Measurements from ENCODE around the gene SREBF1. TPM values are rescaled to one million over a fixed set of nuclear protein-coding genes. Genes with fewer than 3 reads are reported as not detected.

Gene SREBF1
- polyA plus RNA-seq, 1 of the 3 experiments (the other 2 are of a cell fraction), result 20.4 TPM

- Histone ChIP-seq H2AFZ (ENCODE audit: low read depth) (no peak overlapping the region), H3K9me3 (no peaks in the 10 kb centered on the region), H3K36me3 (replicated peaks in 1 of 2; ENCODE audit: control insufficient read depth in 1 of 2, insufficient read depth in 2 of 2, low read length in 1 of 2) (peaks cover 0 to 26% of the 10 kb centered on the region in 2 experiments), H4K20me1 (ENCODE audit: insufficient read depth) (no peaks in the 10 kb centered on the region), H3K9me2 (no peaks in the 10 kb centered on the region), H3K79me2 (ENCODE audit: insufficient read depth) (no peaks in the 10 kb centered on the region), H3K4me1 (ENCODE audit: control insufficient read depth in 1 of 2, insufficient read depth in 2 of 2, low read depth in 1 of 2, low read length in 1 of 2) (peaks cover 9 to 94% of the 10 kb centered on the region in 2 experiments; a peak in 3 of 4 replicates), H3K9ac (no peak overlapping the region), H3F3A (replicated peaks; ENCODE audit: insufficient read depth) (peaks cover 7% of the 10 kb centered on the region), H3K27me3 (ENCODE audit: insufficient read depth) (no peaks in the 10 kb centered on the region), H3K27ac (ENCODE audit: low read depth in 2 of 2, low read length in 1 of 2) (peak overlapping the region in 1 of 2 experiments; percentile 76; a peak in 2 of 4 replicates), H3K4me3 (ENCODE audit: low read depth in 2 of 2, low read length in 1 of 2) (no peak overlapping the region), H3K4me2 (no peak overlapping the region)
- ChIA-PET POLR2A (interaction anchor here (0.8 kb wide), 1 partner anchor 13 kb away, joined by 3 read pairs; no protein-coding TSS in a partner anchor), CTCF (interaction anchor here (1.0 to 8.1 kb wide), 4 partner anchors 16 to 163 kb away, joined by 3 to 48 read pairs (median 10); partner anchors contain the start of gene RAI1)
- DNase-seq, result peak; percentile 32
- TF ChIP-seq FOXJ3 (CRISPR knock-in tag; IDR thresholded peaks at IDR 0.05) (no peak), TCF12 (IDR thresholded peaks at IDR 0.05) (no peak), MEF2A (IDR thresholded peaks at IDR 0.05; ENCODE audit: borderline replicate concordance, low read depth) (no peak), SMC3 (IDR thresholded peaks at IDR 0.05; ENCODE audit: low read depth, low read length) (no peak), IRF3 (IDR thresholded peaks at IDR 0.05; ENCODE audit: low read depth, low read length) (no peak), MXI1 (IDR thresholded peaks at IDR 0.05; ENCODE audit: low read depth, low read length) (no peak), EZH2phosphoT487 (IDR thresholded peaks at IDR 0.05; ENCODE audit: borderline replicate concordance, low read depth) (no peak), GATA2 (CRISPR knock-in tag; IDR thresholded peaks at IDR 0.05) (no peak), GABPA (IDR thresholded peaks at IDR 0.05; ENCODE audit: low read depth) (no peak), RFX5 (IDR thresholded peaks at IDR 0.05; ENCODE audit: low read length) (no peak), EP300 (IDR thresholded peaks at IDR 0.05; ENCODE audit: borderline replicate concordance in 1 of 2, low read depth in 1 of 2, low read length in 1 of 2) (no peak), YY1 (IDR thresholded peaks at IDR 0.05; ENCODE audit: low read depth) (no peak), SIN3A (IDR thresholded peaks at IDR 0.05; ENCODE audit: borderline replicate concordance, low read depth, low read length) (no peak), TAF1 (IDR thresholded peaks at IDR 0.05; ENCODE audit: borderline replicate concordance, low read depth, low read length) (no peak)
- TF ChIP-seq, protein P1, sequence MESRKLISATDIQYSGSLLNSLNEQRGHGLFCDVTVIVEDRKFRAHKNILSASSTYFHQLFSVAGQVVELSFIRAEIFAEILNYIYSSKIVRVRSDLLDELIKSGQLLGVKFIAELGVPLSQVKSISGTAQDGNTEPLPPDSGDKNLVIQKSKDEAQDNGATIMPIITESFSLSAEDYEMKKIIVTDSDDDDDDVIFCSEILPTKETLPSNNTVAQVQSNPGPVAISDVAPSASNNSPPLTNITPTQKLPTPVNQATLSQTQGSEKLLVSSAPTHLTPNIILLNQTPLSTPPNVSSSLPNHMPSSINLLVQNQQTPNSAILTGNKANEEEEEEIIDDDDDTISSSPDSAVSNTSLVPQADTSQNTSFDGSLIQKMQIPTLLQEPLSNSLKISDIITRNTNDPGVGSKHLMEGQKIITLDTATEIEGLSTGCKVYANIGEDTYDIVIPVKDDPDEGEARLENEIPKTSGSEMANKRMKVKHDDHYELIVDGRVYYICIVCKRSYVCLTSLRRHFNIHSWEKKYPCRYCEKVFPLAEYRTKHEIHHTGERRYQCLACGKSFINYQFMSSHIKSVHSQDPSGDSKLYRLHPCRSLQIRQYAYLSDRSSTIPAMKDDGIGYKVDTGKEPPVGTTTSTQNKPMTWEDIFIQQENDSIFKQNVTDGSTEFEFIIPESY (IDR thresholded peaks at IDR 0.05; ENCODE audit: borderline replicate concordance, low read depth), result no peak
- TF ChIP-seq, protein P2, sequence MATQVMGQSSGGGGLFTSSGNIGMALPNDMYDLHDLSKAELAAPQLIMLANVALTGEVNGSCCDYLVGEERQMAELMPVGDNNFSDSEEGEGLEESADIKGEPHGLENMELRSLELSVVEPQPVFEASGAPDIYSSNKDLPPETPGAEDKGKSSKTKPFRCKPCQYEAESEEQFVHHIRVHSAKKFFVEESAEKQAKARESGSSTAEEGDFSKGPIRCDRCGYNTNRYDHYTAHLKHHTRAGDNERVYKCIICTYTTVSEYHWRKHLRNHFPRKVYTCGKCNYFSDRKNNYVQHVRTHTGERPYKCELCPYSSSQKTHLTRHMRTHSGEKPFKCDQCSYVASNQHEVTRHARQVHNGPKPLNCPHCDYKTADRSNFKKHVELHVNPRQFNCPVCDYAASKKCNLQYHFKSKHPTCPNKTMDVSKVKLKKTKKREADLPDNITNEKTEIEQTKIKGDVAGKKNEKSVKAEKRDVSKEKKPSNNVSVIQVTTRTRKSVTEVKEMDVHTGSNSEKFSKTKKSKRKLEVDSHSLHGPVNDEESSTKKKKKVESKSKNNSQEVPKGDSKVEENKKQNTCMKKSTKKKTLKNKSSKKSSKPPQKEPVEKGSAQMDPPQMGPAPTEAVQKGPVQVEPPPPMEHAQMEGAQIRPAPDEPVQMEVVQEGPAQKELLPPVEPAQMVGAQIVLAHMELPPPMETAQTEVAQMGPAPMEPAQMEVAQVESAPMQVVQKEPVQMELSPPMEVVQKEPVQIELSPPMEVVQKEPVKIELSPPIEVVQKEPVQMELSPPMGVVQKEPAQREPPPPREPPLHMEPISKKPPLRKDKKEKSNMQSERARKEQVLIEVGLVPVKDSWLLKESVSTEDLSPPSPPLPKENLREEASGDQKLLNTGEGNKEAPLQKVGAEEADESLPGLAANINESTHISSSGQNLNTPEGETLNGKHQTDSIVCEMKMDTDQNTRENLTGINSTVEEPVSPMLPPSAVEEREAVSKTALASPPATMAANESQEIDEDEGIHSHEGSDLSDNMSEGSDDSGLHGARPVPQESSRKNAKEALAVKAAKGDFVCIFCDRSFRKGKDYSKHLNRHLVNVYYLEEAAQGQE (IDR thresholded peaks at IDR 0.05; ENCODE audit: low read depth, low read length), result no peak
- TF ChIP-seq, protein P3, sequence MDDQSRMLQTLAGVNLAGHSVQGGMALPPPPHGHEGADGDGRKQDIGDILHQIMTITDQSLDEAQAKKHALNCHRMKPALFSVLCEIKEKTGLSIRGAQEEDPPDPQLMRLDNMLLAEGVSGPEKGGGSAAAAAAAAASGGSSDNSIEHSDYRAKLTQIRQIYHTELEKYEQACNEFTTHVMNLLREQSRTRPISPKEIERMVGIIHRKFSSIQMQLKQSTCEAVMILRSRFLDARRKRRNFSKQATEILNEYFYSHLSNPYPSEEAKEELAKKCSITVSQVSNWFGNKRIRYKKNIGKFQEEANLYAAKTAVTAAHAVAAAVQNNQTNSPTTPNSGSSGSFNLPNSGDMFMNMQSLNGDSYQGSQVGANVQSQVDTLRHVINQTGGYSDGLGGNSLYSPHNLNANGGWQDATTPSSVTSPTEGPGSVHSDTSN (IDR thresholded peaks at IDR 0.05), result no peak
- WGBS (ENCODE audit: low lambda C conversion rate), result 98% methylated on average over 5 of the region's 6 CpGs
Measured at GRCh38 chr17:17844500-17844899, 7.7 kb upstream of the SREBF1 start.
